Superior temporal gyrus (tissue), 1 donor: Measurements from ENCODE around the gene ZNF516.

Source experiments
- DNase-seq: peaks from one replicate; pipeline ENCODE4 v3.0.0-alpha.2; 2016; ENCODE audit errors: extremely low spot score

Gene ZNF516

DNA sequence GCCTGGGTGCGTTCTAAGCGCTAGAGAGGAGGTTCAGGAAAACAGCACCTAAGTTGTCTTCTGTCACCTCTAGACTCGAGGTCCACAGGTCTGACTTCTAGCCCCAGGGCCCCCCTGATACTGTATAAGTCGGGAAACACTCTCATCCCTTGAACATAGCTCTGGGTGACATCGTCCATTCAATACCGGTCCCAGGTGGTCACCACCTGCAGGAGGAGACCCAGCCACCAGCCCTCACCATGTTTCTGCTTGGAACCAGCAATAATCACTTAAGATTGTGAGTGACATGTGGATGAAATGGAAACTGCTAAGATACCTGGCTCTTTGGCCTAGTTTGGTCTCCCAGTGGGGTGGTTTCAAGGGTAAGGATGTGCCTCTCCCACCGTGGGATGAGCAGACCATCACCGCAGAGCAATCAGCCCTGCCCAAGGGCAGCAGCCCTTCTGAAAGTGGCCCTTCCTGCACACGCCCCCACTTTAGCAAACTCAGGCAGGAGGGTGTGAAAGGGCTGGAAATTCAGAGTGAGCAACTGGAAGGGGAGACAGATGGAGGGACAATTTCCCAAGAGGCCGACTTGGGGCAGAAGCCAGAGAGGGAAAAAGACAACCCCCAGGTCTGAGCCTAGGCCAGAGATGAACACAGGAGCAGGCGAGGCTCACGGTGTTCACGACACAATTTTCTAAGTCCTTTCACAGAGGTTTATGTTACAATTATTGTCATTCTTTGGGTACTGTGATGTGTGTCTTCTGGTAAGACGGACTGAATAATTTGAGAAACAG, 95.2 kb downstream of the ZNF516 start:
- peak; percentile 7 for DNase-seq

DNA sequence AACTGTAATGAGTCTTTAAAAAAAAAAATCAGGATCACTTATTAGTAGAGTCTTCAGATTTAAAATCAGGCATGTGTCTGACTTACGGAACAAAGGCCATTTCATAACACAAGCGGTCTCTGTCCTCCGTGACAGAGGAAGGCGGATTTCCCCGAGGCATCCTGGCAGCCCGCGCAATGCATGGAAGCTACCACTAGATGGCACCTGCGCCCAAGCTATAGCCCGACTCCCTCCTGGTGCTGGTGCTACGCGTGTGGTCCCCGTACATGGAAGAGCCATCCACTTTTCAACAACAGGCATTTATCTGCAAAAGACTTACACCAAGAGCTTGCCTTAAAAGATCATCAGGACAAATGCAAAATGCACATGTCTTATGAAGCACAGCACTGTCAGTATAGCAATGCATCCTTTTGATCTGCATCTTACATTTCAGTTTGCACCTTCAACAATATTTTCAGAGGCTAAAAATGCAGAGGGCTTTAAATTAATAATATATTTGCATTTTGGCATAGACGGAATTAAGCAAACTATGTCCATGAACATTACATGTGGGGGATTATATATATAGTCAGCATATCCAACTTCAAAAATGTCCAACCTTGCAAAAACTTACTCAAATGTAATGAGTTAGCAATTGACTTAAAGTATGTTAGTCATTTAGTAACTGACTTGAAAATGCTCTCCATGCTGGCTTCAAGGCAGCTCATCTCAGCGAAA, 96.0 kb downstream of the ZNF516 start:
- DNase-seq = peak; percentile 97

DNA sequence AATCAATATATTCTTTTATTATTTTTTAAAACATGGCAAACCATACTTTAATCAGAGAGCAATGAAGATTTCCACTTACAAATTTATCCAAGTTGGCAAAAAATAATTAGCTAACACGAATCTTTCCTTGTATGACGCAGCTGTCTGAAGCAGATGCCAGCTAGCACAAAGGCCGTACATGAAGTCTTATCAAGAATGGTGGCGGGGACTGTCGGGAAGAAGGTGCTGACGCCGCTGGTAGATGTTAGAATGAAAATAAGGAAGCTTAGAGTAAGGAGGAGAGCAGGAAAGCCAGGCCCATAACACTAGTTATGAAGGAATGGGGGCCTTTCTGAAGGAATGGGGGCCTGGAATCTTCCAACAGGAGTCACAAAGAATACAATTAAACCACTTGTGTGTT, 96.7 kb downstream of the ZNF516 start:
- no peak for DNase-seq

DNA sequence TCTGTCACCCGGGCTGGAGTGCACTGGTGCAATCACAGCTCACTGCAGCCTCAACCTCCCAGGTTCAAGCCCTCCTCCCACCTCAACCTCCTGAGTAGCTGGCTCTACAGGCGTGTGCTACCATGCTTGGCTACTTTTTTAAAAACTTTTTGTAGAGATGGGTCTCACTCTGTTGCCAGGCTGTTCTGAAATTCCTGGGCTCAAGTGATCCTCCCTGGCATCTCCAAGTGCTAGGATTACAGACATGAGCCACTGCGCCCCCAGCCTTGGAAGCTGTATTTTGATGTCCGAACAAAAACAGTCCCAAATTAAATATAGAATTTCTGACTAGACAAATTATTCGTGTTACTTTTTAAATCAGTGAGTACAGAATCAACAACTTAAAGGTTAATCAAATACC, 97.4 kb downstream of the ZNF516 start:
- no peak for DNase-seq

DNA sequence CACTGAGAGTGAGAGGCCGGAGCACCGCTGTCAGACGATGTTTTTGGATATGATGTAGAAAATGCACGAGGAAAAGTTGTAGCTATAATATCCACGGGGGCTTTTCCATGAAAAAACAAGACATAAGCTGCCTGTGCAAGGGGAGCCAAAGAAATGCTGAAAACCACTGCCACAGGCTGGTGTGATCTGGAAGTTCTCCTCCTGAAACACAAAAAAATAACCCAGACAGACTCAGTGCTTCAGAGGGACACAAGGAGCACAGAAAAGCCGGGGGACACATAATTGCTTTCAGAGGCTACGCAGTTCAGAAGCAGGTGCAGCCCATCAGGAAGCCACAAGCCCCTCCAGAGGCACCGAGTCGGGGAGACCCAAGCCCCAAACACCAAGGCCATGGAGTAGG, 98.2 kb downstream of the ZNF516 start:
- DNase-seq = peak; percentile 7

DNA sequence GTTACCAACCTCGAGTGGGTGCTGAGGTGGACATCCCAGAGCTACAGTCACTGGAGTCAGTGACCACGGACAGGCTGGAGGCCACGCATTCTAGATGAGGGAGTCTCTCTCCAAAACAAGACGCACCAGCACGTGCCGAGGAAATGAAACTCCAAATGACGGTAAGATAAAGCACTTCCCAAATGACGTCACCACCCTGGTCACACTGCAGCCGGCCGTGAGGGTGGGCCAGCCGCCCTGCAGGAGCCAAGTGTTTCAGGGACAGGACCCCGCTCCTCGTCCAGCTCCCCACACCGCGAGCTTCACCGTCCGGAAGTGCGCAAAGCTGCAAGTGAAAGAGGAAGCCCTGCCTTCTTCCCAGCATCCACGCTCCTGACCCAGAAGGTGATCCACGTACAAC, 99.4 kb downstream of the ZNF516 start:
- DNase-seq = no peak

DNA sequence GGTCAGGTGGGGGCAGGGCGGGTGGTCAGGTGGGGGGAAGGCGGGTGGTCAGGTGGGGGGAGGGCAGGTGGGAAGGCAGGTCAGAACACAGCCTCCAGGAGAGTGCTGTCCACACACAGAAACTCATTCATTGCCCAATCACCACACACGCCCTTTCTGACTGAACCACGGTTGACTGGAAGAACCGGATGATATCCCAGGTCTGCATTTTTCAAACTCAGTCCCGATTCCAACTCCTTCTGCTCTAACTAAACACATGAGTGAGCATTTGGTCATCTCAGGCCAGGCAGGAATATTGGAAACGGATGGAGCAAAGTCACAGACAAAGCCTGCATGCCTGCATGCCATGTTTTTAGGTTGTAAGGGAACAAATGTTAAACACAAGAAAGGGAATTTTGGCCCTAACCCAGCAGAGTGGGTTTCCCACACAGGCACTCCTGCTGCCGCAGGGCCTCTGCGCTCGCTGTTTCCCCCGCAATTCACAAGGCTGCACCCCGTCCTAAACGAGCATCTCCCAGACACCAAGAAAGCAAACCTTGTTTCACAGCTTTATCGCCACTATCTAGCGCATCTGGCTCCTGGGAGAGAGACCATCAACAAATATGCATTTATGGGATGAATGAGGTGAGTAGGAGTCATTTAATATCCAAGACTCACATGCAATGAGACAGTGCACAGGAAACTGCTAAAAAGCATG, 100.1 kb downstream of the ZNF516 start:
- DNase-seq = peak; percentile 4

DNA sequence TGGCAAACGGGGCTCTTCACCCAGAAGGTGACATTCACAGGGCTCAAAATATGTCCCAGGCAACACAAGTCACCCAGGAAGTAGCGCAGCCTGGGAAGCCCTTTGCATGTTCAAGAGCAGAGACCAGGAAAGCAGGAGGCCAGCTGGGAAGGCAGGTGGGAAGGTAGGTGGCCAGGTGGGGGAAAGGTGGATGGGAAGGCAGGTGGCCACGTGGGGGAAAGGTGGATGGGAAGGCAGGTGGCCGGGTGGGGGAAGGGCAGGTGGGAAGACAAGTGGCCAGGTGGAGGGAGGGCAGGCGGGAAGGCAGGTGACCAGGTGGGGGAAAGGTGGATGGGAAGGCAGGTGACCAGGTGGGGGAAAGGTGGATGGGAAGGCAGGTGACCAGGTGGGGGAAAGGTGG, 102.7 kb downstream of the ZNF516 start:
- no peak for DNase-seq

DNA sequence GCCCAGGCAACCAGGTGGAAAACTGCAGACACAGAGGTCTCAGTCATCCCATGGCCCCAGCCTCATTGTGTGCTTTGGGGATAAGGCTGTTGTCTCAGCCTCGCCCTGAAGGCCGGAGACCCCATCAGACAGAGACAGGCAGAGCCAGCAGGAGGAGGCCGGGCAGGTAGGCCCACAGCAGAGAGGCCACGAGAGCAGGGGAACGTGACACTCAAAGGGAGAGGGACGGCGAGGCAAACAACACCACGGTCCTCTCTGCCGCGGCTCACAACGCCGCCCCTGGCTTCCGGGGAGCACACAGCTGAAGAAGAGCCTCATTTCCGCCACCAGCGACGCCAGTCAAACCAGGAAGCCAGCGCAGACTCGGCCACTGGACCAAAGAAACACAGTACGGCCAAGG, 103.3 kb downstream of the ZNF516 start:
- no peak for DNase-seq

DNA sequence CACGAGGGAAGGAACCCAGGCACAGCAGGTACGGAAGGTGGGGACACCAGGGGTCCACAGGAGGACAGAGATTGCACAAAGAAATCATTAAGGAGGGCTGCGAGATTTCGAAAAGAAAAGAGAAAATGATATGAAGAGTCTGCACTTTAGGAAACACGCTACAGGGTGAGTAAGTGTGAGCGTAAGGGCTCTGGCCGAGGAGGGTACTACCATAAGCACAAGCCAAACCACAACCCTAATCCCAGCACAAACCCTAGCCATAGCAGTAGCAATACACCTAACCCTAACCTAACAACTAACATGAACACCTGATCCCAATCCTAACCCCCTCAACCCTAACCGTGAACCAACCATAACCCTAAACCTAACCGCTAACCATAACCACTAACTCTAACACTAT, 104.0 kb downstream of the ZNF516 start:
- DNase-seq = no peak

DNA sequence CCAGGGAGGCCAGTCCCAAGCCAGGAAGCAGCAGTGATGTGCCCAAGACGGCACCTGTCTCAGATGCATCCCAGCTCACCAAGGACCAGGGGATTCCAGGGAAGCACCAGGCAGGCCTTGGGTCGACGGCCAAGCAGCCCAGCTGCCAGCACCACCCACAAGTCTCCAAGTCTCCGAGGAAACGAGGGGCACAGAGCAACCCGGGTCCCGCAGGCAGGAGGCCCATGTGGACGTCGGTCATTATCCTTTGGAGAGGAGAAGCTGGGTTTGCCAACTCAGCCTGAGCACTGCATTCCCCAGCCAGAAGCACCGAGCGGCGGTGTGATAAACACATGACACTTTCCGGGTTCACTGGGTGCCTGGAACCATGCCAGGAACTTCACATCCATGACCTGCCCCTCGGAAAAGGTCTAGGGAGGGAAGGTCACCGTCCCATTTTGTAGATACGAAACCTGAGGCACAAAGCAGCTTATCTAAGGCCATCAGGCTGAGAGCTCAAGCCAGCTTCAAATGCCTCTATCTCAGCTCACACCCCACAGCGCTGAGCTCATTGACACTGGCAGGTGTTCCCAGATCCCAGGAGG, 104.5 kb downstream of the ZNF516 start:
- DNase-seq = peak; percentile 6

DNA sequence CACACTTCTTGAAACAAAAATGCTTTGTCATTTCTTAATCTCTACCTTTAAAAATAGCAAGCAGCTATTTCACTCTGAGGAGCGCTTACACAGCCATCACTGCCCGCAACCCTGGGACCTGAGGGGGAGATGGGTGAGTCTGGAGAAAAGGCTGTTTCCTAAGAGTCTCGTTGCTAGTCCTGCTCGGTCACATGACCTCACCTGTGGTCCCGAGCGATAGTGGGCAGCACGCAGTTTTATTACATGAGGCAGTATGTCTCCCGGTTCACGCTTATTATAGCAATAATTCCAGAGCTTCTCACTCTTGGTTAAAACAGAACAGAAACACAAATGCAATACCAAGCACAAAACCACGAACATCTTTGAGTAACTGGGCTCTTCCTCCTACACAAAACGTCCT, 105.3 kb downstream of the ZNF516 start:
- peak; percentile 10 for DNase-seq

DNA sequence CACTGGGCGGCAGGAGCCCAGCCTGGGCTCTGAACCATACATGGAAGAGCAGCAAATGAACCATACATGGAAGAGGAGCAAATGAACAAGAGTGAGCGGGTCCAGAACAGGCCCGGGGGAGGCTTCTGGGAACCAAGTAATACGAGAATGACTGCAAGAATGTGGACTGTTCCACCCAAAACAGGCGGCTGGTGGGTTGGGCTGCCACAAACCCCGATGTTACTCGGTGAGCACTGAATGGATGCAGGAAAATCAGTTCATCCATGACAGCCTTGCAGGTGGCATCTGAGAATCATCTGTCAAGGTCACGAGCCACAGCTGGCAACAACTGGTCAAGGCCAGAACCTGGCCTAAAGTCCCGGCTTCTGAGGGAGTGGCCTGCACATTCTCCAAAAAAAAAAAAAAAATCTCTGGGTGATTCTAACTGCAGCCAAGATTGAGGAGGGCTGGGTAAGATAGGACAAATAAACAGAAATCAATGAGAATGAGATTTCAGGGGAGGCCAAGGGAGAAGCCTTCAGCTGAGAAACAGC, 106.1 kb downstream of the ZNF516 start:
- DNase-seq = peak; percentile 3

DNA sequence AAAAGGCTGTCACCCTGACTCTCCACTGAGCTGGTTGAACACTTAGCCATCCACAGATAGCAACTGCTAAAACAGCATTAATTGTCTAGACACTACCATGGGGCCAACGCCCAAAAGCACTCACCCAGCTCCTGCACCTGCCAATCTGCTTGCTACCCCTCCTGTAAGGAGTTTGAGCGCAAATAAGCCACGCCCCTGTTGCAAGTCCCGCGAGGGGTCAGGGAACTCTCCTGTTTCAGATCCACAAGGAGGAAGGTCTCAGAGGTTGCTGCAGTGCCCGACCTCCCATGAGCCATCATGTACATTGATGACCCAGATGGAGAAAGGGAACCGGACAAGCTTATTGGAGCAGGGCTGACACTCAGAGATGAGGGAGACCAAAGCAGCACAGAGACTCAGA, 106.8 kb downstream of the ZNF516 start:
- no peak for DNase-seq

DNA sequence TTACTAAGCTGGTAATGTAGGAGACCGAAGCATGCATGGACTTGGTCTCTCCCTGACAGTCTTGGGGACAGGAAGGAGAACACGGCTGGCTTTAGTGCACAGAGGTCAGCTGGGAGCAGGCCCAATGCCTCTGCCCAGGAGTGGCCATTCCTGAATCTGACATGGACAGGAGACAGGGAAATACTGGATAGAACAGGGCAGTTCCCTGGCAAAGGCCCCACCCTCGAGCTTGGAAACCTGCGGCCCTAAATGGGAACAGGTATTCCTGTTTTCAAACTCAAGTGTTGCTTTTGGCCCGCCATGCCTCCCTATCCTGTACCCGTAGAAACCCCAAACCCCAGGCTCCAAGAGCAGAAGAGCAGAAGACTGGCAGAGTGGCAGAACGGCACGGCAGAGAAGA, 107.4 kb downstream of the ZNF516 start:
- DNase-seq = no peak

DNA sequence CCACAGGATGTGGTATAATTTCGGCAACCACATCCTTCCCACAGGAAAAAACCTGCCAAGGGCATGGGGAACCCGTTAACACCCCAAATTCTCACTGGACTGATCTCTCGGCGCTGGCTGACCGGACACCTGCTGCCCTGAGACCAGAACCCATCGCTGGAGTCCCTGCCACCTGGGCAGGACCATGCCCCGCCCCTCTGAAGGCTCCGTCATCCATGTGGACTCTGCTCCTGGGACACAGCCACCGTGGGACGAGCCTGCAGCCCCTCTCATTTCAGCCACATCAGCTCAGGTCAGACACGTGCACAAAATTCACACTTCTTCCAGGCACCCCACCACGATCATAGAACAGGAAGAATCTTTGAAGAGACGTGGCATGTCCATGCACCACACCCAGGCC, 108.2 kb downstream of the ZNF516 start:
- no peak for DNase-seq

DNA sequence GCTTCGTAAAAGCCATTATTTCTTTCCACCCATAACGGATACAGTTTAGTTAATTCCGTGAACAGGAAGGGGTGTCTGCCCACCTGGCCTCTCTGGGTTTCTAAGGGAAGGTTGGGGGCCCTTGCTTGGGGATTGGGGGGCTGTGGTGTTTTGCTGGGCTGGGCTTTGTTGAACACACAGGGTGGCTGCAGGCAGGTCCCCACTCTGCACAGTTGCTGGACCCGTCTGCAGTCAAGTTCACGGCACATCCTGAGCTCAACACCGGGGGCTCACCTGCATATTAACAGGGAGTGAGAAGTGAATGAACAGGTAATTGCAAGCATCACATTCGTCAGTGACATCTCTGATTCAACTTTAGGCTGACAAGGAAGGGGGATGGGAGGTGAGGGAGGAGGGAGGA, 109.0 kb downstream of the ZNF516 start:
- DNase-seq = no peak

DNA sequence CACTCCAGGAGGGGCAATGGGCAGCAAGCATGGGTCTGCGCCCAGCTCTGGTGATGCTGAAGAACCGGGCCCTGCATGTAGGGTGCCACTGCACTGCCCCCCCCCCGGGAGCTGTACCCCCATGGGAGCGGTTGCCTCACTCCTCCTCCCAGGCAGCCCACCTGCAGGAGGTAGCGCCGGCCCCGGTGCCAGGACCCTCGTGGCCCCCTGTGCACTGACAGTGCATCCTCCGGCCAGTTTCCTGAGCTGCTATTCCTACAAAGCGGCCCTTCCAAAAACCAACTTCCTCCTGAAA, 109.4 kb downstream of the ZNF516 start:
- no peak for DNase-seq

DNA sequence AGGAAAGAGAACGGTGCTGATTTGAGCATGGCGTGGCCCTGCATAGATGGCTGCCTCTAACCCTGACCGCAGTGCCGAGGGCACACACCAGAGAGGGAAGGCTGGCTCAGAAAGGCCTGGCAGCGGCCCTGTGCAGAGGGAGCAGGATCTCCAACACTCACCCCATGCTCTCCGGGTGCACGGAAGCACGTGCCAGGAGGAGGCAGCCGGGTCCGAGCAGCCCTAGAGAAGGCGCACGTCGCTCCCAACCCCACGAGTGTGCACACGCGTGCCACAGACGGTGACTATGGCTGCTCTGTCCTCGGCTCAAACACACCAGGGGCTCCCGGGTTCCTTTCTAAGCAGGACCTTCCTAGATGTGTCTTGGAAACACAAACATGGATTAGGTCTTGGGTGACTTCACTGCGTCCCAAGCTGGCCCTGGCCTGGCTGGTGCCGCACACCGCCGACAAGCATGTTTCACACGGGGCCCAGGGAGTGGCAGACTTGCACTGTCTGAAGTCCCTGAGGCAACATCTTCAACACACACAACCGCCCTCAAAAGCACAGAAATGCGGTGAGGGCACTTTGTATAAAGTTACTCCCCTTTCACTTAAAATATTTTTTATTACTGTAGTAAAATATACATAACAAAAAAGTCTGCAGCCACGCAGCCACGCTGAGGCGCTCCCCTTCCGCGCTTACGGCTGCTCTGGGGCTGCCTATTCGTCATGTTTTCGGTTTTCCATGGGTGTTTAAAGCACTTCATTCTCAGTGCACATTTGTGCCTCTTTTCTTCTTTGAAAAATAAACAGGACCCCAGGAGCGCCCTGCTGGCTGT, 110.0 kb downstream of the ZNF516 start:
- no peak for DNase-seq

DNA sequence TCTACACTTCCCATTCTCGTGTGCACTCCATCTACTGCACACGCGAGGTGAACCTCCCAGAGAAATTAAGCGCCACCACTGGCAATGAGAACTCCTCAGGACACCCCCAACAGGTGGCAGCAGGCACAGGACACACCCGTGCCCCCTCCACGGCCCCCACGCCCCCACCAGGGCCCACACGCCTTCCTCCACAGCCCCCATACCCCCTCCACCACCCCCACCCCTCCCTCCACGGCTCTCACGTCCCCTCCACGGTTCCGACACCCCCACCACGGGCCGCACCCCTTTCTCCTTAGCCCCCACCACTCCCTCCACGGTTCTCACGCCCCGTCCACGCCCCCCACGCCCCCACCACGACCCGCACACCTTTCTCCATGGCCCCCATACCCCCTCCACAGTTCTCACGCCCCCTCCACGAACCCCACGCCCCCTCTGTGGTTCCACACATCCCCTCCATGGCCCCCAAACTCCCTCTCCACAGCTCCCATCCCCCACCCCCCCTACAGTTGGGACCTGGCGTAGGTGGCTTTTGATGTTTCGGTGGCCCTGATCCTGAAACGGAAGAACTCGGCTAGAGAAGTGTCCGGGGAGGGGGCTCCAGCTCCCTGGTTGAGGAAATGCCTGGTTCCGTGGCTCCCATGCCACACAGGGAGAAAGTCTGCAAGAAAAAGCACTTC, 110.8 kb downstream of the ZNF516 start:
- DNase-seq = no peak

DNA sequence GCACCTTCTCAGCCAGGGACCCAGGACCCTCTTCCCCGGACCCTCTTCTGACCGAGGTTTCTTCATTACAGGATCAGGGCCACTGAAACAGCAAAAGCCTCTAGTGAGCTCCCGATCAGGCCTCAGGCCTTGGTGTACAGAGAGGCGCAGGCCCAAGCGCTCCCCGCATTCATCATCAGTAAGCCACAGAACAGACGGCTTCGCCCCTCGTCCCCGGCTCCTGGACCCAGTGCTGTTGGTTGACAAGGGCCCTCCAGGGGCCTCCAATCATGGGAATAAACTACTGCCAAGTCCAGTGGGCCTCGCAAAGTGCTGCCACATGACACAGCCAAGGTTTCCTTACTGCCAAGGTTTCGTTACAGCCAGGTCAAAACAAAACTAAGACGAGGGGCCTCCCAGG, 111.4 kb downstream of the ZNF516 start:
- DNase-seq = no peak
